Measurements from ENCODE around the gene SLC48A1.
A peak's percentile ranks its signal among the peaks of the same experiment; 100 is the strongest.

The SLC48A1 gene

GRCh38 chr12:47773062-47773857 is at the start of gene SLC48A1:
SLC48A1 (plus strand) TSS chr12:47773238; CDS start chr12:47773305, 67 bp downstream.
- DNase-seq (ENCODE audit: low spot score), result peak; percentile 89

- no peak for DNase-seq (ENCODE audit: low spot score)
Observed at GRCh38 chr12:47725091-47725772, 47.8 kb upstream of the SLC48A1 start, which contains the start of gene ENDOU. ENDOU (minus strand) TSS chr12:47725490; CDS start chr12:47725413, 77 bp downstream.

GRCh38 chr12:47725893-47726292 is 47.1 kb upstream of the SLC48A1 start:
- no peak for DNase-seq (ENCODE audit: low spot score)

- DNase-seq (ENCODE audit: low spot score), result no peak
Observed at GRCh38 chr12:47729233-47729632, 43.8 kb upstream of the SLC48A1 start.

- DNase-seq (ENCODE audit: low spot score), result no peak
Observed at GRCh38 chr12:47730341-47730744, 42.7 kb upstream of the SLC48A1 start.

GRCh38 chr12:47731723-47732122 is 41.3 kb upstream of the SLC48A1 start:
- no peak for DNase-seq (ENCODE audit: low spot score)

- DNase-seq (ENCODE audit: low spot score), result no peak
Observed at GRCh38 chr12:47732504-47732903, 40.5 kb upstream of the SLC48A1 start.

- no peak for DNase-seq (ENCODE audit: low spot score)
Observed at GRCh38 chr12:47733142-47733541, 39.9 kb upstream of the SLC48A1 start.

GRCh38 chr12:47734725-47735480 is 38.1 kb upstream of the SLC48A1 start:
- no peak for DNase-seq (ENCODE audit: low spot score)

GRCh38 chr12:47735649-47736048 is 37.4 kb upstream of the SLC48A1 start:
- DNase-seq (ENCODE audit: low spot score), result no peak

GRCh38 chr12:47736216-47736615 is 36.8 kb upstream of the SLC48A1 start:
- no peak for DNase-seq (ENCODE audit: low spot score)

- no peak for DNase-seq (ENCODE audit: low spot score)
Observed at GRCh38 chr12:47736877-47737676, 36.0 kb upstream of the SLC48A1 start.

- no peak for DNase-seq (ENCODE audit: low spot score)
Observed at GRCh38 chr12:47737936-47738594, 35.0 kb upstream of the SLC48A1 start.

- DNase-seq (ENCODE audit: low spot score), result no peak
Observed at GRCh38 chr12:47739297-47739696, 33.7 kb upstream of the SLC48A1 start.

- DNase-seq (ENCODE audit: low spot score), result no peak
Observed at GRCh38 chr12:47739979-47740378, 33.1 kb upstream of the SLC48A1 start.

GRCh38 chr12:47740606-47741339 is 32.3 kb upstream of the SLC48A1 start:
- no peak for DNase-seq (ENCODE audit: low spot score)

GRCh38 chr12:47741340-47741703 is 31.7 kb upstream of the SLC48A1 start:
- DNase-seq (ENCODE audit: low spot score), result no peak

GRCh38 chr12:47742253-47742825 is 30.7 kb upstream of the SLC48A1 start:
- no peak for DNase-seq (ENCODE audit: low spot score)

- DNase-seq (ENCODE audit: low spot score), result no peak
Observed at GRCh38 chr12:47743311-47743860, 29.7 kb upstream of the SLC48A1 start.

Measured in ecto neural progenitor cell (in vitro differentiated cells).